ENCODE data around the gene GRB10. TPM values are rescaled to one million over a fixed set of nuclear protein-coding genes. Genes with fewer than 3 reads are reported as not detected.
"Not testable (repeated sequence)": the region's sequence is repeated elsewhere in the genome, so short reads cannot be mapped to it uniquely, and the experiment has no call there.

Gene GRB10
- total RNA-seq, 8 experiments from 2014 or later, result 14.7 to 38.6 (median 30.9) TPM

GRCh38 chr7:50594136-50594535 is 188.6 kb downstream of the GRB10 start:
- in situ Hi-C loops (cut with MboI; ENCODE audit: low pct_unique_long_range_greater_than_20kb in 2 of 9, low sequenced_read_pairs in 9 of 9, unreplicated experiment in 9 of 9), result no loop called here
- ATAC-seq (replicated peaks in 6 of 8), result no peak
- Histone ChIP-seq H3K4me1 (replicated peaks in 1 of 2) (peaks cover 0 to 4% of the 10 kb centered on the region in 2 donors), H3K27ac (no peak overlapping the region), H3K4me3 (no peak overlapping the region)
- WGBS, 10 experiments, result 20 to 92% (median 70%) methylated on average over 1 to 4 of the region's 4 CpGs; no CpG with 5 or more reads in 5 of the 10 experiments

GRCh38 chr7:50592940-50593339 is 189.8 kb downstream of the GRB10 start:
- 70 to 100% (median 97%) methylated on average over 2 to 6 of the region's 13 CpGs; no CpG with 5 or more reads in 5 of the 10 experiments for WGBS, 10 experiments
- no peak for ATAC-seq (replicated peaks in 6 of 8)
- Histone ChIP-seq H3K27ac (no peak overlapping the region), H3K4me3 (no peak overlapping the region), H3K4me1 (replicated peaks in 1 of 2) (peaks cover 0 to 4% of the 10 kb centered on the region in 2 donors)
- in situ Hi-C loops (cut with MboI; ENCODE audit: low pct_unique_long_range_greater_than_20kb in 2 of 9, low sequenced_read_pairs in 9 of 9, unreplicated experiment in 9 of 9), result no loop called here

- ATAC-seq (replicated peaks in 6 of 8), result peak in 3 of 8 experiments; percentile 14 to 74 (median 33)
- in situ Hi-C loops (cut with MboI; ENCODE audit: low pct_unique_long_range_greater_than_20kb in 2 of 9, low sequenced_read_pairs in 9 of 9, unreplicated experiment in 9 of 9), result no loop called here
- H3K27ac ChIP-seq, result no peak overlapping the region
- 67 to 100% (median 88%) methylated on average over 1 to 13 of the region's 21 CpGs for WGBS, 10 experiments
- H3K4me3 ChIP-seq, result no peak overlapping the region
- H3K4me1 ChIP-seq (replicated peaks in 1 of 2), result peaks cover 0 to 4% of the 10 kb centered on the region in 2 donors
Measured at GRCh38 chr7:50591480-50592438, 190.9 kb downstream of the GRB10 start.

DNA sequence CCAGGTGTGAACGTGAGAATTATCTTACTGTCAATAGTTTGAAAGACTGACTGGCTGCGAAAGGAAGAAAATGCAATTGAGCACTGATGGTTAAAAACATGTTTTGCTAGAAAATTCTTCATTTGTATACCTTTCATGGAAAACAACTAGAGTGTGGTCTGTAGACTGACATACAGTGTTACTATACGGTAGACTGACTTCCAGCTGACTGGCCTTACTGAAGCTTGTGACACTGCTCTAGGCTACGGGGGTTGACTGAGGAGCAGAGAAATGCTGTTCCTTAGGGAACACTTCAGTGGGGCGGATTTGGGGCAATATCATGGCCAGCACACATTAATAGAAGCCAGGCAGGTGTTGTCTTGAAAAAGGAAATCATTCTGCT is 191.6 kb downstream of the GRB10 start:
- Histone ChIP-seq H3K4me3 (no peak overlapping the region), H3K27ac (no peak overlapping the region), H3K4me1 (replicated peaks in 1 of 2) (peaks cover 0 to 4% of the 10 kb centered on the region in 2 donors)
- peak in 1 of 8 experiments; percentile 13 for ATAC-seq (replicated peaks in 6 of 8)
- in situ Hi-C loops (cut with MboI; ENCODE audit: low pct_unique_long_range_greater_than_20kb in 2 of 9, low sequenced_read_pairs in 9 of 9, unreplicated experiment in 9 of 9), result no loop called here
- 57 to 100% (median 98%) methylated on average over 1 to 4 of the region's 5 CpGs for WGBS, 10 experiments

DNA sequence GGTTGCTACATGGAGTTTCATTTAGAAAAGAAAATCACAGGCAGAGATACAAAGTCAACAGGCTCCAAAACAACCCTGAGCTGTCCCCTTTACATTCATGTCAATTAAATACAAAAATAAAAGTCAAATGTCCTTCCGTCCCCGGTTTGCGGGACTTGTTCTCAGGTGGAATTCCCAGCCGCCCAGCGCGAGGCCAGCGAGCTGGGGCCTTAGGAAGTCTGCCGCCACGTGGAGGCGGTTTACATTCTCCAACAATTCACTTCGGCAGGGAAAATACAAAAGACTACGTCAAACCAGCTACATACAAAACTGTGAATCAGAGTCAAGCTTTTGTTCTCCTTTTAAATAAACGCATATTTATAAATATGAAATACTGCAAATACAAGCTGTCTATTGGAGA is 192.2 kb downstream of the GRB10 start:
- 80 to 96% (median 93%) methylated on average over 1 to 13 of the region's 13 CpGs; no CpG with 5 or more reads in 1 of the 10 experiments for WGBS, 10 experiments
- Histone ChIP-seq H3K4me3 (no peak overlapping the region), H3K27ac (no peak overlapping the region), H3K4me1 (replicated peaks in 1 of 2) (peaks cover 0 to under 1% of the 10 kb centered on the region in 2 donors)
- in situ Hi-C loops (cut with MboI; ENCODE audit: low pct_unique_long_range_greater_than_20kb in 2 of 9, low sequenced_read_pairs in 9 of 9, unreplicated experiment in 9 of 9), result no loop called here
- ATAC-seq (replicated peaks in 6 of 8), result no peak

DNA sequence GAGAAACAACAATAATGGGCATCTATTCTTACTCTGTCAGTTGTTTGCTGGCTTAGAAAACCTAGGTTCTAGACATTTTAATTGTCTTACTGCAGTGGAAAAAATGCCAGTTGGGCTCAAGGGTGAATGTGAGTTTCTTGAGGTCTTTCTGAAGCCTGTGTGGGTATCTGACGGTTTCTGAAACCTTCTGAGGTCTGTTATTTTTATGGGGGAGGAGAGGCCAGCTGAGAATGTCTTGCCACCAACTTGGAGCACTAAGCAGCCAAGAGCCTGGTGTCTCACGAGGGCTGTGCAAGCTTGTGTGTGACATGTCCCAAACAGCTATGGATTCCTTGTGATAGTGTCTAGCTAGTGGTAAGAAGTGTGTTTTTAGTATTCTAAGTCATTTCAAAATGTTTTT is 193.3 kb downstream of the GRB10 start:
- no peak overlapping the region for H3K27ac ChIP-seq
- no peak overlapping the region for H3K4me3 ChIP-seq
- WGBS, 10 experiments, result 37 to 100% (median 77%) methylated on average over 1 to 2 of the region's 2 CpGs; no CpG with 5 or more reads in 6 of the 10 experiments
- in situ Hi-C loops (cut with MboI; ENCODE audit: low pct_unique_long_range_greater_than_20kb in 2 of 9, low sequenced_read_pairs in 9 of 9, unreplicated experiment in 9 of 9), result no loop called here
- no peaks in the 10 kb centered on the region for H3K4me1 ChIP-seq (replicated peaks in 1 of 2)
- no peak for ATAC-seq (replicated peaks in 6 of 8)

DNA sequence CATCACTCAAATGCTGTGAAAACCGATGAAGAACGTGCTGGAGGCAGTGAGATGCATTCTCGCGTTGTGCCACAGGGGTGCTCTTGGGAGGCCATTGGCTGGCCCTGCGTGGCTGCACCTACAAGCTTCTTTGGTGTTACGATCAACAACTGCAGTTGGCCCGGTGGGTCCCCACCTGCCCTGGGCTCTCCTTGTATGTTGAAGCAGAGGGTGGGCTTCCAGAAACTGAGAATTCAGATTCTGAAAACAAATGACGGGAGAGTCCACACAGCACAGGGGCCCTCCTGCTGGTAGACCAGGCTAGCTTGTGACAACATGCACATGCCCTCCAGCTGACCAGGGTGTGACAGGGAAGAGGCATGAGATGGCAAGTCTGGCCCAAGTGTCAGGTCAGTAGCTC is 193.8 kb downstream of the GRB10 start:
- H3K4me1 ChIP-seq (replicated peaks in 1 of 2), result no peaks in the 10 kb centered on the region
- no peak overlapping the region for H3K4me3 ChIP-seq
- peak in 2 of 8 experiments; percentile 66 to 83 for ATAC-seq (replicated peaks in 6 of 8)
- in situ Hi-C loops (cut with MboI; ENCODE audit: low pct_unique_long_range_greater_than_20kb in 2 of 9, low sequenced_read_pairs in 9 of 9, unreplicated experiment in 9 of 9), result no loop called here
- H3K27ac ChIP-seq, result no peak overlapping the region
- 48 to 100% (median 78%) methylated on average over 1 to 6 of the region's 8 CpGs; no CpG with 5 or more reads in 4 of the 10 experiments for WGBS, 10 experiments

DNA sequence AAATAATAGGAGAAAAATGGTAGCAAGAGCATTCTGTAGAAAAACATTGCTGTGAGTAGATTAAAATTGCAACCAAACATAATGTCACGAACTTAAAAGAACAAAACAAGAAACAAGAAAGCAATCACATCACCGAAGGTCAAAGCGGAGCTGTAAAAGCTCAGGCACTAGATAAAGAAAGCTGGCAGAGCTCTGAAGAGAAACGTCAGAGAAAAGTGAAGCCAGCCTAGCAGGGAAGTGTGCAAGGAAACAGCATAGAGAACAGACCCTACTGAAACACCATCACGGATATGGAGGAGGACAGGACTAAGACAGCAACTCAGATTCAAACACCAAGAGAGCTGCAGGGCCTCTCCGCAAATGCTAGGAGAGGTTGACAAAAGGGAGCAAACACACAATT is 195.0 kb downstream of the GRB10 start:
- H3K4me1 ChIP-seq (replicated peaks in 1 of 2), result no peaks in the 10 kb centered on the region
- in situ Hi-C loops (cut with MboI; ENCODE audit: low pct_unique_long_range_greater_than_20kb in 2 of 9, low sequenced_read_pairs in 9 of 9, unreplicated experiment in 9 of 9), result no loop called here
- no peak overlapping the region for H3K27ac ChIP-seq
- no peak overlapping the region for H3K4me3 ChIP-seq
- WGBS, 10 experiments, result 50 to 100% (median 86%) methylated on average over 1 to 6 of the region's 6 CpGs
- no peak for ATAC-seq (replicated peaks in 6 of 8)

GRCh38 chr7:50584793-50585408 is 197.8 kb downstream of the GRB10 start:
- WGBS, 10 experiments, result 82 to 100% (median 95%) methylated on average over 1 to 3 of the region's 5 CpGs; no CpG with 5 or more reads in 7 of the 10 experiments
- H3K4me1 ChIP-seq (replicated peaks in 1 of 2), result no peaks in the 10 kb centered on the region
- in situ Hi-C loops (cut with MboI; ENCODE audit: low pct_unique_long_range_greater_than_20kb in 2 of 9, low sequenced_read_pairs in 9 of 9, unreplicated experiment in 9 of 9), result no loop called here
- no peak overlapping the region for H3K27ac ChIP-seq
- no peak overlapping the region for H3K4me3 ChIP-seq
- no peak for ATAC-seq (replicated peaks in 6 of 8)

GRCh38 chr7:50584386-50584785 is 198.3 kb downstream of the GRB10 start:
- WGBS, 10 experiments, result 80 to 93% methylated on average over 1 to 3 of the region's 4 CpGs; no CpG with 5 or more reads in 8 of the 10 experiments
- ATAC-seq (replicated peaks in 6 of 8), result no peak
- Histone ChIP-seq H3K27ac (no peak overlapping the region), H3K4me3 (no peak overlapping the region), H3K4me1 (replicated peaks in 1 of 2) (no peaks in the 10 kb centered on the region)
- in situ Hi-C loops (cut with MboI; ENCODE audit: low pct_unique_long_range_greater_than_20kb in 2 of 9, low sequenced_read_pairs in 9 of 9, unreplicated experiment in 9 of 9), result no loop called here

DNA sequence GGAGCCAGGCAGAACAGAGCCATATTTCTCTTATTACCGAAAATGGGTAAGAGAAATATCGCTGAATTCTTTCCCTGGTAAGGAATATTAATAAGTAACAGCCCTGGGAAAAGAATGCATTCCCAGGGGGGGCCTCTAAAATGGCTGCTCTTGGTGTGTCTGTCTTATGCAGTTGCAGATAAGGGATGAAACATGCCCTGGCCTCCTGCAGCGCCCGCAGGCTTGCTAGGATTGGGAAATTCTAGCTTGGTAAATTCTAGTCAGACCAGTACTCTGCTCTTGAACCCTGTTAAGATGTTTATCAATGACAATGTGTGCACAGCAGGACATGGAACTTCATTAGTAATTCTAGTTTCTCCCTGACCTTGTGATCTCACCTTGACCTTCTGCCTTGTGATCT is 199.4 kb downstream of the GRB10 start:
- in situ Hi-C loops (cut with MboI; ENCODE audit: low pct_unique_long_range_greater_than_20kb in 2 of 9, low sequenced_read_pairs in 9 of 9, unreplicated experiment in 9 of 9); H3K4me1 ChIP-seq (replicated peaks in 1 of 2); ATAC-seq (replicated peaks in 6 of 8); H3K4me3 ChIP-seq; H3K27ac ChIP-seq: not testable (repeated sequence)
- WGBS, 10 experiments, result 46 to 96% (median 85%) methylated on average over 2 to 4 of the region's 4 CpGs; no CpG with 5 or more reads in 3 of the 10 experiments

DNA sequence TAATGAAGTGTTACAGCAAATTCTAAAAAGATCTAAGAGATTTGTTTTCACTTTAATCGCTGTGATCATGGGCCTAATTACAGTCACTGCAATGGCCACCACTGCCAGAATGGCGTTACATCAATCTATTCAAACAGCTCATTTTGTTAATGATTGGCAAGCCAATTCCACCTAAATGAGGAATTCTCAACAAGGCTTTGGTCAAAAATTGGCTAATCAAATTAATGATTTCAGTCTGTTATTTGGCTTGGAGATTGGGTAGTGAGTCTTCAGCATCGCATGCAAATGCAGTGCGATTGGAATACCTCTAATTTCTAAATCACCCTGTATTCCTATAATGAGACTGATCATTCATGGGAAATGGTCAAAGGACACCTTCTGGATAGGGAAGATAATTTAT is 200.4 kb downstream of the GRB10 start:
- in situ Hi-C loops (cut with MboI; ENCODE audit: low pct_unique_long_range_greater_than_20kb in 2 of 9, low sequenced_read_pairs in 9 of 9, unreplicated experiment in 9 of 9), result not testable (repeated sequence)

DNA sequence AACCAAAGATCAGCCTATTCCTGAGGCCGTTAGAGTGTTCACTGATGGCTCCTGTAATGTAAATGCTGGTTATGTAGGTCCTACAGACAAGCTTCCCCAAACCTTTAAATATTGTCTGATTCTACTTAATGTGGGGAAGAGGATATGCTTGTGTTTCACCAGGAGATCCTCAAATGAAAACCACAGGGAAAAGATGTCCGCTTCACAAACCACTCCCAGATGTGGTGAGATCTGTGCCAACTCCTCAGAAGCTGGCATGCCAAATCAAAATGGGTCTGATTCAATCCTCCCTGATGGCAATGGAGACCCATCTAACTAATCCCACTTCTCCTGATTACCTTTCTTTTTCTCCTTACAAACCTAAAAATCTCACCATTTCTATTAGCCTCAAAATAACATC is 202.0 kb downstream of the GRB10 start:
- H3K4me1 ChIP-seq (replicated peaks in 1 of 2); H3K4me3 ChIP-seq; in situ Hi-C loops (cut with MboI; ENCODE audit: low pct_unique_long_range_greater_than_20kb in 2 of 9, low sequenced_read_pairs in 9 of 9, unreplicated experiment in 9 of 9); ATAC-seq (replicated peaks in 6 of 8); H3K27ac ChIP-seq: not testable (repeated sequence)
- WGBS, 10 experiments, result 0 to 82% (median 45%) methylated on average over 1 to 2 of the region's 2 CpGs; no CpG with 5 or more reads in 6 of the 10 experiments

More for the DNA sequence above, 200.4 kb downstream of the GRB10 start:
- ATAC-seq (replicated peaks in 6 of 8); H3K27ac ChIP-seq; H3K4me1 ChIP-seq (replicated peaks in 1 of 2); H3K4me3 ChIP-seq: not testable (repeated sequence)
- WGBS, 10 experiments, result 13 to 100% (median 94%) methylated on average over 1 to 4 of the region's 4 CpGs; no CpG with 5 or more reads in 1 of the 10 experiments
